ENCODE data around the gene FAM240B. TPM values are rescaled to one million over a fixed set of nuclear protein-coding genes. Genes with fewer than 3 reads are reported as not detected.

Gene FAM240B
- total and polyA plus RNA-seq, 2 experiments from 2014 or later: not detected

DNA sequence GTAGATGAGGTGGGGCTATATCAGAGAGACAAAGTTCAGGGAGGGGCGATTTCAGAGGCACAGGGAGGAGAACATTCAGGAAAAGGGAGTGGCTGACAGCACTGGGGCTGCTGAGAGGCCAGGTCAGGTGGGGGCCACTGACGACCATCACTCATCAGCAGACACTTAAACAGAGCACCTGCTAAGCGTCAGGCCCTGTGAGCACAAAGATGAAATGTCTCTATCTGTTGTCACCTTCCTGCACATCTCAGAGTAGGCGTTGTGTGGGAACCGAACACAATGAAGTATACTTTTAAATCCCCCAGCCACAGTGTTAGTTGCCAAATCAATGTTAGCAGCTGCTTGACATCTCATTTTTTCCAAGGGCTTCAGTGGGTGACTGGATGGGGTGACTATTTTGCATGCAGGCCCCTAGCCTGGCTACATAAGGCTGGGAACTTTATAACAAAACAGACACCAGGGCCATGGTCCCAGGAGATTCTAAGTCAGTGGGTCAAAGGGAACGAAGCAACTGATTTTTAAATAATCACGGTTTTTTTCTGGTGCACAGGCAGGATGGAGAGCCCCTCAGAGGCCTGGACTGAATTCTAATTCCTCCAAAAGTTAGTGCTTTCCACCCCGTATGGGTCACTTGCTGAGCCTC is 68.4 kb downstream of the FAM240B start:
- TF ChIP-seq CTCF (IDR thresholded peaks at IDR 0.05; ENCODE audit: poor library complexity) (no peak), EZH2 (IDR thresholded peaks at IDR 0.05; ENCODE audit: borderline replicate concordance) (no peak), EZH2phosphoT487 (IDR thresholded peaks at IDR 0.05; ENCODE audit: low read depth, severe bottlenecking, unreplicated experiment) (no peak)
- no peak overlapping the region for H3K4me2 ChIP-seq
- no peaks in the 10 kb centered on the region for H3K4me1 ChIP-seq (ENCODE audit: insufficient read depth)
- no peaks in the 10 kb centered on the region for H3K9me3 ChIP-seq (ENCODE audit: low read depth)
- H3K36me3 ChIP-seq (replicated peaks; ENCODE audit: insufficient read depth, low read depth): no peaks in the 10 kb centered on the region
- no peak overlapping the region for H3K27ac ChIP-seq
- no peak for DNase-seq (ENCODE audit: low spot score)
- H3K79me2 ChIP-seq: no peaks in the 10 kb centered on the region
- H4K20me1 ChIP-seq (ENCODE audit: insufficient read depth, poor library complexity, severe bottlenecking): no peaks in the 10 kb centered on the region
- no peaks in the 10 kb centered on the region for H3K9me2 ChIP-seq (replicated peaks; ENCODE audit: insufficient read depth)
- no peak overlapping the region for H3K4me3 ChIP-seq
- H3K27me3 ChIP-seq: peaks cover 10% of the 10 kb centered on the region
- WGBS (ENCODE audit: low lambda C conversion rate, missing lambda C conversion rate): 84% methylated on average over 8 of the region's 8 CpGs
- H2AFZ ChIP-seq: no peak overlapping the region

GRCh38 chr9:38650564-38650963 is 69.4 kb downstream of the FAM240B start:
- no peaks in the 10 kb centered on the region for H4K20me1 ChIP-seq (ENCODE audit: insufficient read depth, poor library complexity, severe bottlenecking)
- no peak overlapping the region for H3K4me2 ChIP-seq
- no peaks in the 10 kb centered on the region for H3K9me2 ChIP-seq (replicated peaks; ENCODE audit: insufficient read depth)
- H3K27me3 ChIP-seq: peaks cover 5% of the 10 kb centered on the region
- H3K79me2 ChIP-seq: no peaks in the 10 kb centered on the region
- DNase-seq (ENCODE audit: low spot score): no peak
- H3K9me3 ChIP-seq (ENCODE audit: low read depth): no peaks in the 10 kb centered on the region
- TF ChIP-seq EZH2 (IDR thresholded peaks at IDR 0.05; ENCODE audit: borderline replicate concordance) (no peak), CTCF (IDR thresholded peaks at IDR 0.05; ENCODE audit: poor library complexity) (no peak), EZH2phosphoT487 (IDR thresholded peaks at IDR 0.05; ENCODE audit: low read depth, severe bottlenecking, unreplicated experiment) (no peak)
- no peak overlapping the region for H3K27ac ChIP-seq
- no peaks in the 10 kb centered on the region for H3K36me3 ChIP-seq (replicated peaks; ENCODE audit: insufficient read depth, low read depth)
- H2AFZ ChIP-seq: no peak overlapping the region
- H3K4me1 ChIP-seq (ENCODE audit: insufficient read depth): no peaks in the 10 kb centered on the region
- 98% methylated on average over 8 of the region's 8 CpGs for WGBS (ENCODE audit: low lambda C conversion rate, missing lambda C conversion rate)
- H3K4me3 ChIP-seq: no peak overlapping the region

DNA sequence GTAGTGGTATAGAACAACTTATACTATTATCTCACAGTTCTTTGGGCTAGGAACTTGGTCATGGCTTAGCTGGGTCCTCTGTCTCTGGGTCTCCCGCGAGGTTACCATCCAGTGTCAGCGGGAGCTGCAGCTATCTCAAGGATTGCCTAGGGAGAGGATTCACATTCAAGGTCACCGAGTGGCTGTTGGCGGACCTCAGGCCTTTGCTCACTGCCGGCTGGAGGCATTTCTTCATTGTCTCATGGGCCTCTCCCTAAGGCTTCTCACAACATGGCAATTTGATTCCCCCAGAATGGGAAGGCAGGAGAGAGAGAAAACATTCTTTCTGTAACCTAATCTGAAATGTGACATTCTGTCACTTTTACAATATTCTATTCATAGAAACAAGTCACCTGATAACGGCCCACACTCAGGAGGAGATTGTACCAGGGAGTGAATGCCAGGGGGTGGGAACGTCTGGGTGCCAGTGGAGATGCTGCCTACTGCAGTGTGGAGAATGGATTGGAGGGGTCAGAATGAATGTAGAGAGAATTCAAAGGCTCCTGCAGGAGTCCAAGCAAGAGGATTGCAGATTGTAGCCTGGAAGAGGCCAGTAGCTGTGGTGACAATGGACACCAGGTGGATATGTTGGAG is 70.1 kb downstream of the FAM240B start:
- Histone ChIP-seq H3K36me3 (replicated peaks; ENCODE audit: insufficient read depth, low read depth) (no peaks in the 10 kb centered on the region), H3K4me2 (no peak overlapping the region), H3K4me1 (ENCODE audit: insufficient read depth) (no peaks in the 10 kb centered on the region), H3K9me3 (ENCODE audit: low read depth) (no peaks in the 10 kb centered on the region), H3K79me2 (no peaks in the 10 kb centered on the region), H2AFZ (no peak overlapping the region), H3K27me3 (no peaks in the 10 kb centered on the region), H3K27ac (no peak overlapping the region), H4K20me1 (ENCODE audit: insufficient read depth, poor library complexity, severe bottlenecking) (no peaks in the 10 kb centered on the region), H3K4me3 (no peak overlapping the region), H3K9me2 (replicated peaks; ENCODE audit: insufficient read depth) (no peaks in the 10 kb centered on the region)
- DNase-seq (ENCODE audit: low spot score): no peak
- TF ChIP-seq EZH2 (IDR thresholded peaks at IDR 0.05; ENCODE audit: borderline replicate concordance) (no peak), EZH2phosphoT487 (IDR thresholded peaks at IDR 0.05; ENCODE audit: low read depth, severe bottlenecking, unreplicated experiment) (no peak), CTCF (IDR thresholded peaks at IDR 0.05; ENCODE audit: poor library complexity) (no peak)
- WGBS (ENCODE audit: low lambda C conversion rate, missing lambda C conversion rate): 95% methylated on average over 8 of the region's 8 CpGs

Data from hepatocyte (in vitro differentiated cells).